Smooth muscle cell (in vitro differentiated cells): ENCODE results near the gene CCDC186. TPM values are rescaled to one million over a fixed set of nuclear protein-coding genes. Genes with fewer than 3 reads are reported as not detected.
"Not testable (repeated sequence)": the region's sequence is repeated elsewhere in the genome, so short reads cannot be mapped to it uniquely, and the experiment has no call there.

Experiments
- DNase-seq: peaks from one replicate; lab custom pipeline; 2025; ENCODE audit not compliant: unreplicated experiment; lab: John Stamatoyannopoulos, UW
- H2AFZ ChIP-seq: fragments of 200-600 bp; sonication (generic); 2 replicates; pipeline ENCODE4 v1.6.0; 2016; ENCODE audit warnings: antibody characterized with exemption, low read depth, mild to moderate bottlenecking
- H3F3A ChIP-seq: fragments of 200-600 bp; sonication (generic); 2 replicates; pipeline ENCODE4 v1.6.0; 2017; ENCODE audit warnings: antibody characterized with exemption, low read depth
- H3K27ac ChIP-seq: fragments of 200-600 bp; sonication (generic); 2 replicates; pipeline ENCODE4 v1.5.1; 2016; ENCODE audit warnings: low read depth, mild to moderate bottlenecking
- H3K27me3 ChIP-seq: fragments of 200-600 bp; sonication (generic); 2 replicates; pipeline ENCODE4 v1.6.1; 2016; ENCODE audit warnings: low read depth, mild to moderate bottlenecking
- H3K36me3 ChIP-seq: fragments of 200-600 bp; sonication (generic); 2 replicates; pipeline ENCODE4 v1.5.1; 2016; ENCODE audit warnings: low read depth
- H3K4me1 ChIP-seq: fragments of 200-600 bp; sonication (generic); 2 replicates; pipeline ENCODE4 v1.5.1; 2016; ENCODE audit warnings: low read depth
- H3K4me2 ChIP-seq: fragments of 200-600 bp; sonication (generic); 2 replicates; pipeline ENCODE4 v1.6.0; 2016; ENCODE audit warnings: mild to moderate bottlenecking
- H3K4me3 ChIP-seq: fragments of 200-600 bp; sonication (generic); 2 replicates; pipeline ENCODE4 v1.5.1; 2016; ENCODE audit warnings: mild to moderate bottlenecking
- H3K79me2 ChIP-seq: fragments of 200-600 bp; sonication (generic); 2 replicates; pipeline ENCODE4 v1.6.0; 2016; ENCODE audit warnings: low read depth, mild to moderate bottlenecking
- H3K9ac ChIP-seq: fragments of 200-600 bp; sonication (generic); 2 replicates; pipeline ENCODE4 v1.6.0; 2016; ENCODE audit warnings: low read depth
- H3K9me3 ChIP-seq: fragments of 200-600 bp; sonication (generic); replicated peaks from 2 replicates; pipeline ENCODE4 v1.5.1; 2016; ENCODE audit warnings: low read depth
- H4K20me1 ChIP-seq: fragments of 200-600 bp; sonication (generic); 2 replicates; pipeline ENCODE4 v1.6.0; 2016; ENCODE audit warnings: low read depth
- CTCF ChIP-seq: fragments of 200-600 bp; sonication (generic); IDR thresholded peaks from 2 replicates; pipeline ENCODE4 v1.5.1; 2017; ENCODE audit warnings: borderline replicate concordance, mild to moderate bottlenecking, antibody characterized with exemption; ENCODE audit not compliant: insufficient read depth, poor library complexity, severe bottlenecking
- WGBS: methylation state at CpG from one replicate; pipeline ENCODE4 v1.1.7; 2016; ENCODE audit warnings: low lambda C conversion rate; 5-methylcytosine and 5-hydroxymethylcytosine counted together
- polyA plus RNA-seq: library from polyadenylated mRNA; unstranded; fragments of >200 nt; fragmentation: Nextera tagmentation; extraction: Ambion mirVana; gene quantifications from 2 replicates; pipeline ENCODE4 v1.2.1, GENCODE V29; 2016
- total RNA-seq: library from RNA; depleted of rRNA; stranded (reverse); fragments of >200 nt; gene quantifications from 2 replicates; pipeline ENCODE4 v1.2.3, GENCODE V29; 2014

Gene CCDC186
- total and polyA plus RNA-seq, 2 experiments from 2014 or later: 14.6 to 27.9 TPM

GRCh38 chr10:114163062-114163461 is 10.9 kb downstream of the CCDC186 start:
- DNase-seq: no peak
- H3K4me1 ChIP-seq: no peaks in the 10 kb centered on the region
- H2AFZ ChIP-seq: no peak overlapping the region
- H3K9me3 ChIP-seq: no peaks in the 10 kb centered on the region
- TF ChIP-seq CTCF: no peak
- peak overlapping the region; percentile 12 for H3K27ac ChIP-seq
- H4K20me1 ChIP-seq: peaks cover 99% of the 10 kb centered on the region
- H3K27me3 ChIP-seq: no peaks in the 10 kb centered on the region
- WGBS: 83% methylated on average over 2 of the region's 2 CpGs
- H3K79me2 ChIP-seq: peaks cover 87% of the 10 kb centered on the region
- no peaks in the 10 kb centered on the region for H3K36me3 ChIP-seq
- no peak overlapping the region for H3K4me2 ChIP-seq
- H3F3A ChIP-seq: no peaks in the 10 kb centered on the region
- no peak overlapping the region for H3K9ac ChIP-seq
- H3K4me3 ChIP-seq: no peak overlapping the region

GRCh38 chr10:114157912-114158311 is 16.1 kb downstream of the CCDC186 start:
- Histone ChIP-seq H3K4me1 (no peaks in the 10 kb centered on the region), H3K27me3 (no peaks in the 10 kb centered on the region)
- DNase-seq: no peak

GRCh38 chr10:114151892-114152291 is 22.1 kb downstream of the CCDC186 start:
- H2AFZ ChIP-seq: no peak overlapping the region
- peaks cover 14% of the 10 kb centered on the region for H3K79me2 ChIP-seq
- no peak overlapping the region for H3K4me2 ChIP-seq
- no peaks in the 10 kb centered on the region for H3K4me1 ChIP-seq
- WGBS: 75% methylated on average over 1 of the region's 1 CpG
- H3K36me3 ChIP-seq: peaks cover 39% of the 10 kb centered on the region
- no peak overlapping the region for H3K9ac ChIP-seq
- no peaks in the 10 kb centered on the region for H3K27me3 ChIP-seq
- peak overlapping the region; percentile 88 for H3K27ac ChIP-seq
- peaks cover 81% of the 10 kb centered on the region for H4K20me1 ChIP-seq
- no peak for TF ChIP-seq CTCF
- no peak overlapping the region for H3K4me3 ChIP-seq
- no peaks in the 10 kb centered on the region for H3F3A ChIP-seq
- DNase-seq: no peak
- no peaks in the 10 kb centered on the region for H3K9me3 ChIP-seq

More at GRCh38 chr10:114157912-114158311, 16.1 kb downstream of the CCDC186 start:
- no peak for TF ChIP-seq CTCF
- Histone ChIP-seq H2AFZ (no peak overlapping the region), H3K79me2 (peaks cover 59% of the 10 kb centered on the region), H3K36me3 (peaks cover 11% of the 10 kb centered on the region), H3F3A (no peaks in the 10 kb centered on the region), H3K4me3 (no peak overlapping the region), H3K4me2 (no peak overlapping the region), H3K9ac (no peak overlapping the region), H4K20me1 (peaks cover 93% of the 10 kb centered on the region), H3K27ac (no peak overlapping the region), H3K9me3 (no peaks in the 10 kb centered on the region)
- WGBS: 98% methylated on average over 2 of the region's 2 CpGs

- Histone ChIP-seq H3K4me3 (no peak overlapping the region), H3K36me3 (peaks cover 39% of the 10 kb centered on the region), H3K79me2 (peaks cover 14% of the 10 kb centered on the region), H3K4me2 (peak overlapping the region; percentile 18), H3K9me3 (no peaks in the 10 kb centered on the region), H3F3A (no peaks in the 10 kb centered on the region), H3K9ac (peak overlapping the region; percentile 29), H3K27me3 (no peaks in the 10 kb centered on the region), H4K20me1 (peaks cover 80% of the 10 kb centered on the region), H3K27ac (peak overlapping the region; percentile 88), H2AFZ (no peak overlapping the region), H3K4me1 (no peaks in the 10 kb centered on the region)
- WGBS: 70% methylated on average over 2 of the region's 2 CpGs
- no peak for DNase-seq
- TF ChIP-seq CTCF: no peak
Observed at GRCh38 chr10:114151486-114151885, 22.5 kb downstream of the CCDC186 start.

- H3K27me3 ChIP-seq: not testable (repeated sequence)
- 90% methylated on average over 1 of the region's 3 CpGs for WGBS
Observed at GRCh38 chr10:114149476-114149875, 24.5 kb downstream of the CCDC186 start.

More at GRCh38 chr10:114149476-114149875, 24.5 kb downstream of the CCDC186 start:
- not testable (repeated sequence) for H3K9me3 ChIP-seq, H3K79me2 ChIP-seq, H3K27ac ChIP-seq, H3K9ac ChIP-seq, H3F3A ChIP-seq, DNase-seq, H3K4me3 ChIP-seq, H3K4me1 ChIP-seq, H2AFZ ChIP-seq, H3K4me2 ChIP-seq
- H4K20me1 ChIP-seq: peaks cover 71% of the 10 kb centered on the region
- H3K36me3 ChIP-seq: peaks cover 38% of the 10 kb centered on the region
